Nephron (organoid): ENCODE data around the gene RIMS1.

Source experiments
- H3K27ac Mint-ChIP-seq, 3 experiments: 2 replicates each; pipeline ENCODE4 v1.8.0; 2020; ENCODE audit warnings: mixed read lengths in 3 of 3, mild to moderate bottlenecking in 2 of 3, moderate library complexity in 1 of 3
- H3K27me3 Mint-ChIP-seq: 2 replicates; pipeline ENCODE4 v1.8.0; 2021; ENCODE audit warnings: low read depth, mild to moderate bottlenecking, moderate library complexity, mixed read lengths
- H3K36me3 Mint-ChIP-seq: 2 replicates; pipeline ENCODE4 v1.8.0; 2020; ENCODE audit warnings: low read depth, mixed read lengths
- H3K4me1 Mint-ChIP-seq: 2 replicates; pipeline ENCODE4 v1.8.0; 2020; ENCODE audit warnings: mixed read lengths
- H3K4me3 Mint-ChIP-seq, 3 experiments: 2 replicates each; pipeline ENCODE4 v1.8.0; 2020; ENCODE audit warnings: mild to moderate bottlenecking in 3 of 3, mixed read lengths in 3 of 3, moderate library complexity in 2 of 3
- H3K9me3 Mint-ChIP-seq: 2 replicates; pipeline ENCODE4 v1.8.0; 2020; ENCODE audit warnings: mixed read lengths
- TF ChIP-seq, protein P1 (sequence below), 3 experiments: fragments of 200-600 bp; sonication (generic); IDR thresholded peaks; one replicate each; pipeline ENCODE4 v1.5.0; 2021; ENCODE audit warnings: antibody characterized with exemption in 3 of 3; ENCODE audit not compliant: unreplicated experiment in 3 of 3

The RIMS1 gene

GRCh38 chr6:72080260-72080941, 194.1 kb downstream of the RIMS1 start:
- no peaks in the 10 kb centered on the region for H3K27me3 Mint-ChIP-seq
- no peak overlapping the region for H3K27ac Mint-ChIP-seq
- H3K9me3 Mint-ChIP-seq = no peaks in the 10 kb centered on the region
- H3K4me1 Mint-ChIP-seq = peaks cover 4% of the 10 kb centered on the region
- TF ChIP-seq, protein P1, sequence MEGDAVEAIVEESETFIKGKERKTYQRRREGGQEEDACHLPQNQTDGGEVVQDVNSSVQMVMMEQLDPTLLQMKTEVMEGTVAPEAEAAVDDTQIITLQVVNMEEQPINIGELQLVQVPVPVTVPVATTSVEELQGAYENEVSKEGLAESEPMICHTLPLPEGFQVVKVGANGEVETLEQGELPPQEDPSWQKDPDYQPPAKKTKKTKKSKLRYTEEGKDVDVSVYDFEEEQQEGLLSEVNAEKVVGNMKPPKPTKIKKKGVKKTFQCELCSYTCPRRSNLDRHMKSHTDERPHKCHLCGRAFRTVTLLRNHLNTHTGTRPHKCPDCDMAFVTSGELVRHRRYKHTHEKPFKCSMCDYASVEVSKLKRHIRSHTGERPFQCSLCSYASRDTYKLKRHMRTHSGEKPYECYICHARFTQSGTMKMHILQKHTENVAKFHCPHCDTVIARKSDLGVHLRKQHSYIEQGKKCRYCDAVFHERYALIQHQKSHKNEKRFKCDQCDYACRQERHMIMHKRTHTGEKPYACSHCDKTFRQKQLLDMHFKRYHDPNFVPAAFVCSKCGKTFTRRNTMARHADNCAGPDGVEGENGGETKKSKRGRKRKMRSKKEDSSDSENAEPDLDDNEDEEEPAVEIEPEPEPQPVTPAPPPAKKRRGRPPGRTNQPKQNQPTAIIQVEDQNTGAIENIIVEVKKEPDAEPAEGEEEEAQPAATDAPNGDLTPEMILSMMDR (IDR thresholded peaks at IDR 0.05; ENCODE audit: unreplicated experiment in 3 of 3) = no peak
- H3K36me3 Mint-ChIP-seq = no peaks in the 10 kb centered on the region
- no peak overlapping the region for H3K4me3 Mint-ChIP-seq

- Mint-ChIP-seq H3K27me3 (no peaks in the 10 kb centered on the region), H3K36me3 (no peaks in the 10 kb centered on the region), H3K4me1 (peaks cover 4% of the 10 kb centered on the region), H3K9me3 (no peaks in the 10 kb centered on the region), H3K27ac (no peak overlapping the region), H3K4me3 (no peak overlapping the region)
- TF ChIP-seq, protein P1 (IDR thresholded peaks at IDR 0.05; ENCODE audit: unreplicated experiment in 3 of 3) = no peak
Observed at GRCh38 chr6:72081871-72082270, 195.5 kb downstream of the RIMS1 start.

DNA sequence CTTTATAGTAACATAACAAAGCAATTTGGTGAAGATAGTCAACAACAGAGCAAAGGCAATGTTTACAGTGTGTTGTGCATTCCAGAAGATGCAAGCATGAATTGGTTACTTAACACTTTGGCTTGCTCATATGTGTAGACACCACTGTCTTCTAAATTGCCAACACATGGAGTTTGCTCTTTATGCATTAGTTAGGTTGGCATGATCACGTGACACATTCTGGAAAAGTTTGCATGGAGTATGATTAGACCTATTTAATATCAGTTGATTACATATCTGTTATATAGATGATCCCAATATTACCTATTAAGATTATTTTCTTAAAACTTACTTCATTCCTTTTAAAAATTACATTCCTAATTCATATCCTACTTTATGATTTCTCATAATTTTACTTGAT, 197.6 kb downstream of the RIMS1 start:
- Mint-ChIP-seq H3K4me3 (no peak overlapping the region), H3K4me1 (peaks cover 4% of the 10 kb centered on the region), H3K36me3 (no peaks in the 10 kb centered on the region), H3K9me3 (no peaks in the 10 kb centered on the region), H3K27me3 (no peaks in the 10 kb centered on the region), H3K27ac (no peak overlapping the region)
- TF ChIP-seq, protein P1 (IDR thresholded peaks at IDR 0.05; ENCODE audit: unreplicated experiment in 3 of 3) = no peak

DNA sequence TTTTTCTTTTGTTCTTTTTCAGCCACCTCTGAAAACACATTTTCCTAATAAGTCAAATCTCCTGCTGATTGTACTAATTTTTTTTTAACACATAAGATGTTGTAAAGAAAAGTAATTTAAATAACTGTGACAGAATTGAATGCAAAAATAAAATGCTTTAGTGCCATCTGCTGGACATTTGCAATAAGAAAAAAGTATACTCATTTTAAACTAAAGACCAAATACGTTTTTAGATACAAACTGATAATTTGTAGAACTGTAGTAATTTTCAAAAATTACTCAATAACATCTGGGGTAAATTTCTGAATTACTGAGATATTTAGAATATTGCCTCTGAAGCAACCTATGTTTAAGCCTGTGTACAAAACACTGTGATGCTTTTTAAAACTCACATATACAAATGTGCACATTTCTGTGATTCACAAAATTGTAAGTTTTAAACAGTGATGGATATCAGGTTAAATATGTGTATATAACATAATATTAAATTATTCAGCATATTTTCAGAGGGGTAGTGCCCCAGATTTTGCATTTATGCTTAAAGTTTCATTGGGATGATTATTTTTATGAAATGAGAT, 198.7 kb downstream of the RIMS1 start:
- no peaks in the 10 kb centered on the region for H3K36me3 Mint-ChIP-seq
- H3K27me3 Mint-ChIP-seq = no peaks in the 10 kb centered on the region
- TF ChIP-seq, protein P1 (IDR thresholded peaks at IDR 0.05; ENCODE audit: unreplicated experiment in 3 of 3) = peak; percentile 52 to 71 (median 53)
- peaks cover 4% of the 10 kb centered on the region for H3K4me1 Mint-ChIP-seq
- H3K27ac Mint-ChIP-seq = no peak overlapping the region
- H3K9me3 Mint-ChIP-seq = no peaks in the 10 kb centered on the region
- no peak overlapping the region for H3K4me3 Mint-ChIP-seq

DNA sequence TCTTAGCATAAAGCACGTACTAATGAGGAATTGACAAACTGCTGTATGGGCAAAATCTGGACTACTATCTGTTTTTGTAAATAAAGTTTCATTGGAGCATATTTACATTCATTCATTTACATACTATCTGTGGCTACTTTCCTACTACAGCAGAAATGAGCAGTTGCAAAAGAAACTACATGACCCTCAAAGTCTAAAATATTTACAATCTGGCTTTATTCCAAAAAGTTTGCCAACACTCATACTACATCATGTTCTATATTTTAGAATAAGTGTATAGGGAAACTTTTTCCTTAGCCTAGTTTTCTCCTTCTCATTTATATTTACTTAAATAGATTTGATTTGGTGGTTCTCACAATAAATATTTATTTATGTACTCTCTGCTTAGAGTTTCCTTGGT, 208.2 kb downstream of the RIMS1 start:
- H3K36me3 Mint-ChIP-seq = no peaks in the 10 kb centered on the region
- TF ChIP-seq, protein P1 (IDR thresholded peaks at IDR 0.05; ENCODE audit: unreplicated experiment in 3 of 3) = no peak
- H3K9me3 Mint-ChIP-seq = no peaks in the 10 kb centered on the region
- H3K4me3 Mint-ChIP-seq = no peak overlapping the region
- no peaks in the 10 kb centered on the region for H3K27me3 Mint-ChIP-seq
- H3K27ac Mint-ChIP-seq = no peak overlapping the region
- no peaks in the 10 kb centered on the region for H3K4me1 Mint-ChIP-seq

- H3K27me3 Mint-ChIP-seq = no peaks in the 10 kb centered on the region
- no peak overlapping the region for H3K4me3 Mint-ChIP-seq
- H3K4me1 Mint-ChIP-seq = no peaks in the 10 kb centered on the region
- TF ChIP-seq, protein P1 (IDR thresholded peaks at IDR 0.05; ENCODE audit: unreplicated experiment in 3 of 3) = no peak
- H3K27ac Mint-ChIP-seq = no peak overlapping the region
- no peaks in the 10 kb centered on the region for H3K36me3 Mint-ChIP-seq
- H3K9me3 Mint-ChIP-seq = no peaks in the 10 kb centered on the region
Observed at GRCh38 chr6:72102561-72102960, 216.2 kb downstream of the RIMS1 start.
